Breast epithelium (tissue), 4 donors: ENCODE data around the gene MORN1. TPM values are rescaled to one million over a fixed set of nuclear protein-coding genes. Genes with fewer than 3 reads are reported as not detected.

Source experiments
- DNase-seq, 2 donors: peaks; one replicate each; pipeline ENCODE4 v3.0.0-alpha.2; 2019; ENCODE audit warnings: low spot score in 2 of 2
- H3K27ac ChIP-seq, 2 donors: fragments of 200-600 bp; sonication (generic) in 1 of 2; one replicate each; pipeline ENCODE4 v1.5.1; 2016 to 2019; ENCODE audit warnings: mild to moderate bottlenecking in 1 of 2
- H3K27me3 ChIP-seq, 2 donors: fragments of 200-600 bp; sonication (generic) in 1 of 2; one replicate each; pipeline versions ENCODE4 v1.5.1 to v1.6.0; 2017 to 2019; ENCODE audit warnings: control low read depth in 1 of 2, mild to moderate bottlenecking in 1 of 2
- H3K36me3 ChIP-seq: fragments of 200-600 bp; one replicate; pipeline ENCODE4 v1.5.1; 2019
- H3K4me1 ChIP-seq, 2 donors: fragments of 200-600 bp; sonication (generic); one replicate each; pipeline ENCODE4 v1.5.1; 2016 to 2019; ENCODE audit warnings: control low read depth in 1 of 2
- H3K4me3 ChIP-seq, 3 donors: fragments of 200-600 bp; sonication (generic); 1 replicate in 2 of 3; 2 replicates in 1 of 3; pipeline ENCODE4 v1.5.1; 2016 to 2019; ENCODE audit warnings: mild to moderate bottlenecking in 3 of 3, moderate library complexity in 2 of 3
- H3K9me3 ChIP-seq, 2 donors: fragments of 200-600 bp; sonication (generic) in 1 of 2; one replicate each; pipeline ENCODE4 v1.5.1; 2016 to 2019; ENCODE audit warnings: control low read depth in 1 of 2
- POLR2A ChIP-seq: fragments of 450-650 bp; IDR thresholded peaks from one replicate; pipeline ENCODE4 v1.6.1; 2016; ENCODE audit warnings: antibody characterized with exemption, mild to moderate bottlenecking, moderate library complexity
- POLR2AphosphoS5 ChIP-seq, 3 donors: sonication (generic); formaldehyde crosslinking; IDR thresholded peaks; one replicate each; pipeline ENCODE4 v1.6.1; 2017; ENCODE audit warnings: antibody characterized with exemption in 3 of 3
- intact Hi-C: fragments of 100-400 bp; cut with DNase I; formaldehyde crosslinking; loops from one replicate; pipeline ENCODE4 v1.15.1; 2023; ENCODE audit warnings: low total_unique reads
- total RNA-seq, 3 donors: library from RNA; depleted of rRNA; stranded (reverse); fragments of >200 nt; gene quantifications; one replicate each; pipeline ENCODE4 v1.1.0, GENCODE V29; 2016
- TF ChIP-seq, protein P1 (sequence below), 3 donors: fragments of 450-650 bp; IDR thresholded peaks; one replicate each; pipeline ENCODE4 v1.5.1; 2016 to 2017; ENCODE audit warnings: antibody characterized with exemption in 3 of 3, mild to moderate bottlenecking in 3 of 3, moderate library complexity in 3 of 3

Gene MORN1
- total RNA-seq, 3 donors from 2014 or later = 4.0 to 18.1 (median 17.7) TPM

DNA sequence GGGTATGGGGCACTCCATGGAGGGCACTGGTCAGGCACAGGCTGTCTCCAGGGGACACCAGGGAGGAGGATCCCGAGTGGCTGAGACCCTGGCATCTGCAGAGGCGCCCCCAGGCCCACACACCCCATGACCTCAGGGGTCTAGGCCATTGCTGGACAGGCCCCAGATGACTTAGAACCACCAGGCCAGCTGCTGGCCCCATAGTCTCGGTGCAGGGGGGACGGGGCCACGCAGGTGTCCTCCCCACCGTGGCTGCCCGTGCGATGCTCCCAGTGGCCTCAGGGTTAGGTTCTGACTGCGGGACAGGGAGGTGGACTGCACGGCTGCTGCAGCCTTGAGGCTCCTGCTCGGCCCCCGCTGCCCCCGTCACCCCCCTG is 44.0 kb downstream of the MORN1 start:
- TF ChIP-seq POLR2AphosphoS5 (IDR thresholded peaks at IDR 0.05) (no peak), POLR2A (no peak)
- TF ChIP-seq, protein P1, sequence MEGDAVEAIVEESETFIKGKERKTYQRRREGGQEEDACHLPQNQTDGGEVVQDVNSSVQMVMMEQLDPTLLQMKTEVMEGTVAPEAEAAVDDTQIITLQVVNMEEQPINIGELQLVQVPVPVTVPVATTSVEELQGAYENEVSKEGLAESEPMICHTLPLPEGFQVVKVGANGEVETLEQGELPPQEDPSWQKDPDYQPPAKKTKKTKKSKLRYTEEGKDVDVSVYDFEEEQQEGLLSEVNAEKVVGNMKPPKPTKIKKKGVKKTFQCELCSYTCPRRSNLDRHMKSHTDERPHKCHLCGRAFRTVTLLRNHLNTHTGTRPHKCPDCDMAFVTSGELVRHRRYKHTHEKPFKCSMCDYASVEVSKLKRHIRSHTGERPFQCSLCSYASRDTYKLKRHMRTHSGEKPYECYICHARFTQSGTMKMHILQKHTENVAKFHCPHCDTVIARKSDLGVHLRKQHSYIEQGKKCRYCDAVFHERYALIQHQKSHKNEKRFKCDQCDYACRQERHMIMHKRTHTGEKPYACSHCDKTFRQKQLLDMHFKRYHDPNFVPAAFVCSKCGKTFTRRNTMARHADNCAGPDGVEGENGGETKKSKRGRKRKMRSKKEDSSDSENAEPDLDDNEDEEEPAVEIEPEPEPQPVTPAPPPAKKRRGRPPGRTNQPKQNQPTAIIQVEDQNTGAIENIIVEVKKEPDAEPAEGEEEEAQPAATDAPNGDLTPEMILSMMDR (IDR thresholded peaks at IDR 0.05) = no peak

DNA sequence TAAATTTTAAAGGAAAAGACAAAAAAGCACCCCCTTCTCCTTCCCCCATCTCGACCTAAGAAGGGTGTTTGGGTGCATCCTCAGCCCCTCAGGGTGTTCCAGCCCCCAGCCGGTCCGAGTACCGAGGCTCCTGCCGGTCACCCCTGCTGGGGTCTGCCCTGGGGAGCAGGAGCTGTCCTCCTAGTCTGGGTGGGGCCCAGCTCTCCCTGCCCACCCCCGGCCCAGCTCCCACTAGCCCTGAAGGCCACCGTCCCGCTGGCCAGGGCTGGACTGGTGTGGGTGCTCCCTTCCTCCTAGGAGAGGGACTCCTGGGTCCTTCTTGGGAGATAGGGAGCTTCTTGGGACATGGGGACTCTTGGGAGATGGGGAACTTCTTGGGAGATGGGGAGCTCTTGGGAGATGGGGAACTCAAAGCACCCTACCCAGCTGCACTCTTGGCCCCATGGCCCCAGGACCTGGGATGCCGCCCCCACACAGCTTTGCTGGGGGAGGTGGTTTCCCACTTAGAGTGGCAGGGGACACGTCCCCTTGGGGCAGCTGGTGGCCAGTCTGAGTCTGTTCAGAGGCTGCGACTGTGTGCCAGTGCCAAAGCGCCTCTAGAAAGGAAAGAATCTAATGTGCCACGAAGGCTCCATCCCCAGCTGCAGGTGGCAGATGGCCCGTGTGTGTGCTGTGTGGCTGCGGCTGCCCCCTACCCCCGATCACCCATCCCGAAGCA is 44.5 kb downstream of the MORN1 start:
- Histone ChIP-seq H3K27ac (no peak overlapping the region), H3K4me3 (no peak overlapping the region), H3K9me3 (no peaks in the 10 kb centered on the region), H3K27me3 (no peaks in the 10 kb centered on the region), H3K36me3 (no peaks in the 10 kb centered on the region), H3K4me1 (no peaks in the 10 kb centered on the region)
- intact Hi-C loops = no loop called here
- TF ChIP-seq POLR2AphosphoS5 (IDR thresholded peaks at IDR 0.05) (no peak), POLR2A (no peak)
- TF ChIP-seq, protein P1 (IDR thresholded peaks at IDR 0.05) = no peak
- DNase-seq = peak in 1 of 2 donors; percentile 36

More for the DNA sequence above, 44.0 kb downstream of the MORN1 start:
- intact Hi-C loops = no loop called here
- Histone ChIP-seq H3K27ac (no peak overlapping the region), H3K36me3 (no peaks in the 10 kb centered on the region), H3K4me3 (no peak overlapping the region), H3K27me3 (no peaks in the 10 kb centered on the region), H3K9me3 (no peaks in the 10 kb centered on the region), H3K4me1 (no peaks in the 10 kb centered on the region)
- peak in 1 of 2 donors; percentile 37 for DNase-seq

DNA sequence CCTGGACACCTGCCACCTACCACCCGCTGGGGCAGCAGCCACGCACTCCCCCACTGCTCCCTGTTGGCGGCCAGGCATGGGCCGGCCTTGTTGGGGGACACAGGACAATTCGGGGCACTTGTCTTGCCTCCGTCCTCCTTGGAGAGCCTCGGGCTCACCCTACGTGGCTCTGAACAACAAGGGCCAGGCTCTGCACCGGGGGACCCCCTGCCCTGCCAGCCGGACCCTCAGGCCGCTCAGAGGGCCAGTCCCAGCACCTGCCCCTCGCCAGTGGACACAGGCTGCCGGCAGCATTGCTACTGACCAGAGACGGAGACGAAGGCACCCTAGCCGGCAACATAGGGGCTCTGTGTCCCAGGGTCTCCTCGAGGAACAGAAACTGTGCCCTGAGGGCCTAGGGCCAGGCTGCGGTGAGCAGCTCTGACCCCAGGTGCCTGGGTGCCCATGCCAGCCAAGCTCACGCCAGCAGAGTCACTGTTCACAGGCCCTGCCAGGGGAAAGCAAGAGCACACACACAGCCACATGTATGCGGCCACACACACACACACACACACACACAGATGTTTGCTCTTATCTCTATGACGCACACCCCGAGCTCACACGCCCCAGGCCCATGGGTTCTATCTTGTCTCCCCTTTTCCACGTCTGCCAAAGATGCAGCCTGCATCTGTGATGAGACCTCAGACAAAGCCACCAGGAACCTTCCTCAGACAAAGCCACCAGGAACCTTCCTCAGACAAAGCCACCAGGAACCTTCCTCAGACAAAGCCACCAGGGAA is 45.9 kb downstream of the MORN1 start:
- H3K36me3 ChIP-seq = no peaks in the 10 kb centered on the region
- TF ChIP-seq POLR2A = no peak
- TF ChIP-seq, protein P1 (IDR thresholded peaks at IDR 0.05) = no peak
- TF ChIP-seq POLR2AphosphoS5 (IDR thresholded peaks at IDR 0.05) = no peak
- no peaks in the 10 kb centered on the region for H3K4me1 ChIP-seq
- DNase-seq = no peak
- H3K27ac ChIP-seq = no peak overlapping the region
- intact Hi-C loops = no loop called here
- no peak overlapping the region for H3K4me3 ChIP-seq
- no peaks in the 10 kb centered on the region for H3K27me3 ChIP-seq
- H3K9me3 ChIP-seq = no peaks in the 10 kb centered on the region

DNA sequence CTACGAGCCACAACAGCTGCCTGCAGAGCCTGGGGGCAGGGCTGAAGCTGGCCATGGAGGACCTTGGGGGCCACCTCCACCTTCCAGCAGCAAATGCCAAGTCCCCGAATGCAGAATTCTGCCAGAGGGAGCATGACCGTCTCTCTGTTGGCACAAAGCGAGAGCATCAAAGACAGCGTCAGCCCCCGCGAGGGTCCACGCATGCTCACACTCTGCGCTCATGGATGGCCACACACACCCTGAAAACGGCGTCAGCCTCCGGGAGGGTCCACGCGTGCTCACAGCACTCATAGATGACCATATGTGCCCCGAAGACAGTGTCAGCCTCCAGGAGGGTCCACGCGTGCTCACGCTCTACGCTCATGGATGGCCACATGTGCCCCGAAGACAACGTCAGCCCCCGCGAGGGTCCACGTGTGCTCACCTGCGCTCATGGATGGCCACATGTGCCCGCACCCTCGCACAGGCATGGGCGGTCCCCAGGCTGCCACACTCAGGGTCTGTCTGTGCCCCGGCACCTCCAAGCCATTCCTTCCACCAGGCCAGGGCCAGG is 46.5 kb downstream of the MORN1 start:
- Histone ChIP-seq H3K36me3 (no peaks in the 10 kb centered on the region), H3K9me3 (no peaks in the 10 kb centered on the region), H3K27ac (no peak overlapping the region), H3K27me3 (no peaks in the 10 kb centered on the region), H3K4me3 (no peak overlapping the region), H3K4me1 (no peaks in the 10 kb centered on the region)
- DNase-seq = no peak
- intact Hi-C loops = no loop called here
- TF ChIP-seq, protein P1 (IDR thresholded peaks at IDR 0.05) = no peak
- no peak for TF ChIP-seq POLR2A
- no peak for TF ChIP-seq POLR2AphosphoS5 (IDR thresholded peaks at IDR 0.05)
